ENCODE data around the gene DPH5.

Gene DPH5

DNA sequence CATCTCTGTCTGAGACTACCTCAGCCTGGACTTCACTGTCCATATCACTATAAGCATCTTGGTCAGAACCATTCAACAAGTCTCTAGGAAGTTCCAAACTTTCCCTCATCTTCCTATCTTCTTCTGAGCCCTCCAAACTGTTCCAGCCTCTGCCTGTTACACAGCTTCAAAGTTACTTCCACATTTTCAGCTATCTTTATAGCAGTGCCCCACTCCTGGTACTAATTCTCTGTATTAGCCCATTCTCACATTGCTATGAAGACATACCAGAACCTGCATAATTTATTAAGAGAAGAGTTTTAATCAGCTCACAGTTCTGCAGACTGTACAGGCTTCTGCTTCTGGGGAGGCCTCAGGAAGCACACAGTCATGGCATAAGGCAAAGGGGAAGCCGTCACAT lies 15.7 kb upstream of the DPH5 start:
- H3K9ac ChIP-seq (ENCODE audit: low read length): no peak overlapping the region
- no peaks in the 10 kb centered on the region for H3K79me2 ChIP-seq (ENCODE audit: low read length)
- no peaks in the 10 kb centered on the region for H3K9me3 ChIP-seq (replicated peaks; ENCODE audit: insufficient read depth, low read length)
- no peaks in the 10 kb centered on the region for H3K36me3 ChIP-seq (replicated peaks; ENCODE audit: insufficient read depth, low read length)
- H3K27me3 ChIP-seq (replicated peaks; ENCODE audit: insufficient read depth, low read length): no peaks in the 10 kb centered on the region
- H3K4me1 ChIP-seq (ENCODE audit: low read length): no peaks in the 10 kb centered on the region
- no peak overlapping the region for H3K27ac ChIP-seq (ENCODE audit: low read length)
- H3K4me2 ChIP-seq (ENCODE audit: low read depth, low read length): no peak overlapping the region
- no peak for DNase-seq
- H2AFZ ChIP-seq (ENCODE audit: low read length): no peak overlapping the region
- H3K9me2 ChIP-seq (replicated peaks; ENCODE audit: insufficient read depth, low read length): no peaks in the 10 kb centered on the region
- no peak overlapping the region for H3K4me3 ChIP-seq (ENCODE audit: low read length)
- H4K20me1 ChIP-seq (ENCODE audit: insufficient read depth, low read length): no peaks in the 10 kb centered on the region
- no peak for TF ChIP-seq EZH2phosphoT487 (IDR thresholded peaks at IDR 0.05; ENCODE audit: low read length)
- no peak for TF ChIP-seq EZH2 (optimal IDR thresholded peaks at IDR 0.05; ENCODE audit: low read depth, low read length)
- TF ChIP-seq CTCF (IDR thresholded peaks at IDR 0.05; ENCODE audit: low read length): no peak
- no peaks in the 10 kb centered on the region for H3F3A ChIP-seq (ENCODE audit: insufficient read depth, low read length)

DNA sequence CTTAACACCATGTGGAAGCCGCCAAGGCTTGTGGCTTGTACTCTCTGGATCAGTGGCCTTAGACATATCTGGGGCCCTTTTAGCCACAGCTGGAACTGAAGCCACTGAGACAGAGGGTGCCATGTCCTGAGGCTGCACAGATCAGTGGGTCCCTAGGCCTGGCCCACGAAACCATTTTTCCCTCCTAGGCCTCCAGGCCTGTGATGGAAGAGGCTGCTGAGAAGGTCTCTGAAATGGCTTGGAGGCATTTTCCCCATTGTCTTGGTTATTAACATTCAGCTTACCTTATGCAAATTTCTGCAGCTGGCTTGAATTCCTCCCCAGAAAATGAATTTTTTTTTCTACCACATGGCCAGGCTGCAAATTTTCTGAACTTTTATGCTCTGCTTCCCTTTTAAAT lies 15.1 kb upstream of the DPH5 start:
- TF ChIP-seq EZH2phosphoT487 (IDR thresholded peaks at IDR 0.05; ENCODE audit: low read length) (no peak), EZH2 (optimal IDR thresholded peaks at IDR 0.05; ENCODE audit: low read depth, low read length) (no peak), CTCF (IDR thresholded peaks at IDR 0.05; ENCODE audit: low read length) (no peak)
- Histone ChIP-seq H3K79me2 (ENCODE audit: low read length) (no peaks in the 10 kb centered on the region), H3K36me3 (replicated peaks; ENCODE audit: insufficient read depth, low read length) (no peaks in the 10 kb centered on the region), H3K27me3 (replicated peaks; ENCODE audit: insufficient read depth, low read length) (no peaks in the 10 kb centered on the region), H3K4me1 (ENCODE audit: low read length) (no peaks in the 10 kb centered on the region), H3K27ac (ENCODE audit: low read length) (no peak overlapping the region), H3K9me2 (replicated peaks; ENCODE audit: insufficient read depth, low read length) (no peaks in the 10 kb centered on the region), H2AFZ (ENCODE audit: low read length) (no peak overlapping the region), H3K9ac (ENCODE audit: low read length) (no peak overlapping the region), H4K20me1 (ENCODE audit: insufficient read depth, low read length) (no peaks in the 10 kb centered on the region), H3K9me3 (replicated peaks; ENCODE audit: insufficient read depth, low read length) (no peaks in the 10 kb centered on the region), H3F3A (ENCODE audit: insufficient read depth, low read length) (no peaks in the 10 kb centered on the region), H3K4me2 (ENCODE audit: low read depth, low read length) (no peak overlapping the region), H3K4me3 (ENCODE audit: low read length) (no peak overlapping the region)
- no peak for DNase-seq

GRCh38 chr1:101039245-101039644 lies 13.7 kb upstream of the DPH5 start:
- H3K27ac ChIP-seq (ENCODE audit: low read length): no peak overlapping the region
- no peak overlapping the region for H2AFZ ChIP-seq (ENCODE audit: low read length)
- DNase-seq: no peak
- no peaks in the 10 kb centered on the region for H3K4me1 ChIP-seq (ENCODE audit: low read length)
- no peak overlapping the region for H3K9ac ChIP-seq (ENCODE audit: low read length)
- no peaks in the 10 kb centered on the region for H3K9me2 ChIP-seq (replicated peaks; ENCODE audit: insufficient read depth, low read length)
- no peak overlapping the region for H3K4me3 ChIP-seq (ENCODE audit: low read length)
- no peak overlapping the region for H3K4me2 ChIP-seq (ENCODE audit: low read depth, low read length)
- H3K27me3 ChIP-seq (replicated peaks; ENCODE audit: insufficient read depth, low read length): no peaks in the 10 kb centered on the region
- H3K9me3 ChIP-seq (replicated peaks; ENCODE audit: insufficient read depth, low read length): no peaks in the 10 kb centered on the region
- H3F3A ChIP-seq (ENCODE audit: insufficient read depth, low read length): no peaks in the 10 kb centered on the region
- TF ChIP-seq EZH2 (optimal IDR thresholded peaks at IDR 0.05; ENCODE audit: low read depth, low read length): no peak
- no peak for TF ChIP-seq EZH2phosphoT487 (IDR thresholded peaks at IDR 0.05; ENCODE audit: low read length)
- TF ChIP-seq CTCF (IDR thresholded peaks at IDR 0.05; ENCODE audit: low read length): no peak
- H4K20me1 ChIP-seq (ENCODE audit: insufficient read depth, low read length): no peaks in the 10 kb centered on the region
- no peaks in the 10 kb centered on the region for H3K79me2 ChIP-seq (ENCODE audit: low read length)
- H3K36me3 ChIP-seq (replicated peaks; ENCODE audit: insufficient read depth, low read length): no peaks in the 10 kb centered on the region

All from MM.1S (cell line).